Adipose tissue (tissue), 3 donors: ENCODE data around the gene PCSK2. TPM values are rescaled to one million over a fixed set of nuclear protein-coding genes. Genes with fewer than 3 reads are reported as not detected.

Source experiments
- H3K27ac ChIP-seq: one replicate; pipeline ENCODE4 v1.5.1; 2013; ENCODE audit warnings: low read depth, low read length
- WGBS, 3 donors: extraction: QIAGEN DNeasy Blood & Tissue Kit; methylation state at CpG; one replicate each; pipeline ENCODE4 v1.1.7; 2013; 5-methylcytosine and 5-hydroxymethylcytosine counted together
- polyA plus RNA-seq, 3 donors: library from polyadenylated mRNA; stranded (reverse); fragments of 200-250 nt; gene quantifications; one replicate each; pipeline ENCODE4 v1.2.3, GENCODE V29; 2013
- donor health status: healthy with polysubstance abuse.
- donor health status: Bipolar disorder and iron deficiency.
- donor health status: healthy.

Gene PCSK2
- polyA plus RNA-seq, 3 donors = 0.04 to 4.2 (median 0.45) TPM

GRCh38 chr20:17505636-17506517 lies 279.0 kb downstream of the PCSK2 start:
- no peak overlapping the region for H3K27ac ChIP-seq
- 69 to 90% (median 70%) methylated on average over 19 of the region's 19 CpGs for WGBS, 3 donors

- WGBS, 3 donors = 81 to 86% (median 84%) methylated on average over 2 of the region's 2 CpGs
- H3K27ac ChIP-seq = no peak overlapping the region
These were observed 280.2 kb downstream of the PCSK2 start for GRCh38 chr20:17507032-17507431.

DNA sequence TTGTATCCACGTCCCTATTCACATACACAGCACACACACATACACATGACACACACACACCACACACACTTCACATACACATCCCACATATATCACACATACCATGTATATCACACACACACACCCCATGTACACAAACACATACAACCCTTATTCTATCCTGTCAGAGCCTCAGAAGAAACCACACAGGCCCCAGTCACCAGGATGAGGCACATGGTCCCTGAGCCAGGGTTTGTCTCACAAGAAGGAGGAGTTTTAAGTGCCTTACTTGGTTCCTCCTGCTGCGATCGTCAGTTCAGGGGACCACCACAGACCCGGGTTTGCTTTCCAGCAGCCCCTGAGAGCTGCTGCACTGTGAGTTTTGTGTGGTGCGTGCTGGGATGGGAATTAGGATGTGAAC lies 280.7 kb downstream of the PCSK2 start:
- WGBS, 3 donors = 86 to 90% (median 88%) methylated on average over 5 of the region's 5 CpGs

GRCh38 chr20:17508756-17509155 lies 281.9 kb downstream of the PCSK2 start:
- no peak overlapping the region for H3K27ac ChIP-seq
- WGBS, 3 donors = 91 to 97% (median 96%) methylated on average over 18 of the region's 18 CpGs

More for the DNA sequence above, 280.7 kb downstream of the PCSK2 start:
- no peak overlapping the region for H3K27ac ChIP-seq

DNA sequence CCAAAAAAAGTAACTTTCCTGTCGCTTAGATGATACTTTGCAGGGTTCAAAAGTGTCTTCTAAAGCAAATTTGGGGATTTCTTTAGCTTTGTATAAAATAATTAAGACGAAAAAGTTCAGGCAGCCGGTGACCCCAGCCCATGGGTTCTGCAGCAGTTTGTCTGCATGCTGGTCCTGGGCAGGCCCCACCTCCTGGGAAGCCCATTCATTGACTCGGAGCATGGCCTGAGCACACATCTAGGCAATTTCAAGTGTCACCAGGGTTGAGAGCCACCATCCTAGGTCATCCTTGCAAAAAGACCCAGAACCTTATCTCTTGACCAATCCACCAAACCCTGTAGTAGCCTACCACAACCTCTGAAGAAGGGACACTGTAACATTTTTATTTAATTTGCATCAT lies 283.7 kb downstream of the PCSK2 start:
- H3K27ac ChIP-seq = no peak overlapping the region
- WGBS, 3 donors = 59 to 80% (median 80%) methylated on average over 4 of the region's 4 CpGs

DNA sequence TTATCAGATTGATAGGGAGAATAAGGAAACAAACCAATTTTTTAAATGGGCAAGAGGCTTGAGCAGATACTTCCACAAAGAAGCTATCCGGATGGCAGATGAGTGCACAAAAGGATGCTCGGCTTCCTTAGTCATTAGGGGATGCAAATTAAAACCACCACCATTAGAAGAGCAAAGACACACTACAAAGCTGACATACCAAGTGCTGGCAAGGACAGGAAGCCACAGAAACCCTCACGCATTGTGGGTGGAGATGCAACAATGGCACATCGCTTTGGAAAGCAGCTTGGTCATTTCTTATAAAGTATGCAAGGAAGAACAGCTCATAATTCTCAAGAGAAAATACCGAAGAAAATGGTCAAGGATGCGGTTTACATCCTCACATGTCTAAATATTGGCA lies 284.6 kb downstream of the PCSK2 start:
- no peak overlapping the region for H3K27ac ChIP-seq
- WGBS, 3 donors = 75 to 89% (median 77%) methylated on average over 6 of the region's 6 CpGs

DNA sequence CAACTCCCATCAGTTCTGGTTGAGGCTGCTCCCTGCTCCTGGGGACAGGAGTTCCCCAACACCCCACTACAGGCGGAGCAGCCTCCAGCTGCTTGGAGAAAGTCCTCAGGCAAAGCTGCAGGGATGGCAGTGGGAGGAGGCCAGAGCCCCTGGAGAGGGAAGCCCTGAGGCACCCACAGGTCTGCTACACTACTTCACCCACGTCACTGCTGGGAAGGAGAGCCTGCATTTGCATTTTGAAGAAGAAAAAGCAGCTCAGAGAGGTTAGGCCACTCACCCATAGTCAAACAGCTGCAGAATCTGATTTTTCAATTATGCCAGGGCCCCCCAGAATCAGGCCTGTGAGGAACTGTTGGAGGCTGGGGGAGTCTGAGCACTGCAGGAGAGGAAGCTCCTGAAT lies 287.1 kb downstream of the PCSK2 start:
- WGBS, 3 donors = 91 to 98% (median 96%) methylated on average over 2 of the region's 2 CpGs
- no peak overlapping the region for H3K27ac ChIP-seq

GRCh38 chr20:17515053-17515452 lies 288.2 kb downstream of the PCSK2 start:
- 39 to 97% (median 88%) methylated on average over 3 of the region's 3 CpGs for WGBS, 3 donors
- no peak overlapping the region for H3K27ac ChIP-seq

DNA sequence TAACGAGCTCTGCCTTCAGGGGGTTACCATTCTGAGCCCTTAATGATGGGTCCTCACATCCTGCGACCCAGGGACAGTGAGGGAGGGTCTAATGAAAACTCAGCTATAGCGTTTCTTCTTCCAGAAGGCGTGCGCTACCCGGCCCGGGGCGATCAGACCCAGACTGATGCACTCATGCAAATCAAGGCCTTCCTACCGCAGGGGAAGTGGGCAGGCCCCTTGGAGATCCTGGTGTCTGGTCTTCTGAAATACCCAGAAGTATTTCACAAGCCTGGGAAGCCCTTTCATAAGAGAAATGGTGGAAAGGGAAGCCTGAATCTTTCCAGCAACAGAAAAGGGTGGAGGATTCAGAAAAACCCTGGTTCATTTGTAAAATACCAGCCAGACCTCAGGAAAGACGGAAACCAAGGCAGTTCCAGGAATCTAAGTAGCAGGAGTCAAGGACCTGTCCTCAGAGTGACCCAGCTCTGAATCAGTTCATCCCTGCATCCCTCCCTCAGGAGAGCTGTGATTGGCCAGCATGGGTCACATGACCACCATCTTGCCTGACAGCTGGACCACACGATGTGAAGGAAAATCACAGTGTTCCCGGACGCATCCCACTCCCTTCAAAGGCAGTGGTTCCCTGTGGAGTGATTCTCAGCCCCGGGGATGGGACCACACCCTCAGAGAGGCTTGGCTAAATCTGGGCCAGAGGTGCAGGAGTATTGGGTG lies 291.7 kb downstream of the PCSK2 start:
- WGBS, 3 donors = 59 to 87% (median 69%) methylated on average over 14 of the region's 14 CpGs
- no peak overlapping the region for H3K27ac ChIP-seq

DNA sequence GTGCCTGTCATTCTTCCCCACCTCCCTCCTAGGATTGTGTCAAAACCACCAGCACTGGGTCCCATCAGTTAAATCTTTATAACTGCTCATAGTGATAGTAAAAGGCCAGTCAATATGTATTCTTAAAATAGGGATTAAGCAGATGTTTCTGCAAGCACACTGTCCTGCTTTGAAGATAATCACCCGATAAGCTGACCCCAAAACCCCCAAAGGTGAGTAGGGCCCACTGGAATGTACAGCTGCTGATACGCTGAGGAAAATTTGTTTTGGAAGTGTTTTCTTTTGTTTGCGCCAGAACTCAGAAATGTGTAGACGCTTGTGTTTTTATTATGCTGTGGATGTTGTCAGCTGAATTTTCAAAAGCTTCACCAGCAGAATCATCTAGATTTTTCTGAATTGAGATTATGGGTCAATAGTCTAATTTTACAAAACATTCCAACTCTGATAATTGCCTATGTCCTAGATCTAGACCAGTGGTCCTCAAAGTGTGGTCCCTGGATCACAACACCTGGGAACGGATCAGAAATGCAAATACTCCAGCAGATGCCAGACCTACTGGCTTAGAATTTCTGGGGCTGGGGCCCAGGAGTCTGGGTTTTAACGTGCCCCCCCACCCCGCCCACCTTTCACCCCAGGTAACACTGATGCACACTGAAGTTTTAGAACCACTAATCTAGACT lies 292.9 kb downstream of the PCSK2 start:
- 84 to 89% (median 88%) methylated on average over 7 of the region's 7 CpGs for WGBS, 3 donors
- H3K27ac ChIP-seq = no peak overlapping the region

GRCh38 chr20:17520583-17520982 lies 293.7 kb downstream of the PCSK2 start:
- WGBS, 3 donors = 29 to 64% (median 31%) methylated on average over 3 of the region's 3 CpGs
- H3K27ac ChIP-seq = no peak overlapping the region

- 80 to 85% (median 84%) methylated on average over 3 of the region's 3 CpGs for WGBS, 3 donors
- no peak overlapping the region for H3K27ac ChIP-seq
These were observed 295.7 kb downstream of the PCSK2 start for GRCh38 chr20:17522528-17522927.

DNA sequence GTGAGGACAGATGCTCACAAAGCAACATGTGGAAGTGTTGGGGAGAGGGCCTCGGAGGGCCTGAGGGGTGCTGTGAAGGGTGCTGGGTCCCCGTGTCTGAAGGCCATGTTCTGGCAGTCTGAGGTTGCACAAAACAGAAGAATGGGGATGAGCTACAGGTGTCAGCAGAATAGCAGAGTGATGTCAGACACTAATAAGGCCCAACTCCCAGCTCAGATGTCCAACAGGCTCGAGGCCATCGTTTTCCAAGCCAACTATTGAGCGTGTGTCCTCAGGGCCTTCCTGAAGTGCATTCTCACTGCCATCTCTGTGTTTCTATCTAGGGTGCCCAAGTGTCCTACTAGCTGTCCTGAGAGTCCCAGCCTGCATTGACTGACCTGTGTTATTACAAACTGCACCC lies 296.5 kb downstream of the PCSK2 start:
- 78 to 84% (median 84%) methylated on average over 5 of the region's 5 CpGs for WGBS, 3 donors
- H3K27ac ChIP-seq = no peak overlapping the region

DNA sequence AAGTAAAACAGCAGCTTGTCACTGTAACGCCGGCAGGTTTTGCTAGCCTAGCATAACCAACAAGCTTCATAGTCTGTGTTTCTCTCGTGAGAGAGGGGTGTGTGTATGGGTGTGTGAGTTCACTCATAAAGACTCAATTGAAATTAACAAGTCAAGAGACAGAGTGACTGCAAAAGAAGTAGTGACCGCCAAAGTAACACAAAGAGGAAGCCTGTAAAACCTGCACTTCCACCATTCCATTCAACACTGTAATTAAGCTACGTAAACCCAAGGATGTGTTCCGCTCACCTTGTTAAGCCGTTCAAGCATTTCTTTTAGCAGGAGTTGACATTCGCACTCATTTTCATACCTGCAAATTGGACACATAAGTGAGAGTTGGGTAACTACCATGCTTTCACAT lies 297.7 kb downstream of the PCSK2 start:
- no peak overlapping the region for H3K27ac ChIP-seq
- 78 to 84% (median 81%) methylated on average over 8 of the region's 8 CpGs for WGBS, 3 donors

GRCh38 chr20:17525132-17525531 lies 298.3 kb downstream of the PCSK2 start:
- no peak overlapping the region for H3K27ac ChIP-seq
- WGBS, 3 donors = 92 to 93% (median 93%) methylated on average over 5 of the region's 5 CpGs

DNA sequence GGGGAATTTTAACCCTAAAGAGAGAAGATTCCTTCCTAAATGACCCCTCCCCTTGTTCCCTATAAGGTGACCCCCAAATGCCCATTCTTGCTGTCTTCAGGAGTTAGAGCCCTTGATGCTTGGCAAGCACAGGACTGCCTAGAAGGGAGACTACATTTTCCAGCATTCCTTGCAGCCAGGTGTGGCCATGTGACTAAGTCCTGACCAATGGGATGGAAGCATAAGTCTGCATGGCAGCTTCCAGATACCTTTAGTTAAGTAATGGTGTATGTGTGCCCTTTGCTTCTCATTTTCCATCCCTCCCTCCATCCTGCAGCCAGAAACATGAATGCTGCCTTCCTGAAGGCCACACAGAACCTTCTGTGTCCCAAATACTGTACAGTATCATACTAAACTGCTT lies 298.8 kb downstream of the PCSK2 start:
- H3K27ac ChIP-seq = no peak overlapping the region

GRCh38 chr20:17529586-17529985 lies 302.7 kb downstream of the PCSK2 start:
- no peak overlapping the region for H3K27ac ChIP-seq

GRCh38 chr20:17530153-17530552 lies 303.3 kb downstream of the PCSK2 start:
- no peak overlapping the region for H3K27ac ChIP-seq
- 86 to 87% (median 87%) methylated on average over 7 of the region's 7 CpGs for WGBS, 3 donors
